Stimulated activated CD4-positive, alpha-beta T cell treated with anti-CD3 and anti-CD28 coated beads, Interleukin-4, amount 100 ng/mL, for 1 hour (primary cell): ENCODE data around the gene TP53TG5.

Source experiments
- DNase-seq: peaks from one replicate; pipeline ENCODE4 v3.0.0-alpha.2; 2020

Gene TP53TG5

GRCh38 chr20:45345104-45345936 is 32.8 kb downstream of the TP53TG5 start:
- no peak for DNase-seq

GRCh38 chr20:45344168-45344860 is 33.8 kb downstream of the TP53TG5 start:
- DNase-seq: no peak

GRCh38 chr20:45343532-45344167 is 34.5 kb downstream of the TP53TG5 start:
- DNase-seq: no peak

GRCh38 chr20:45342855-45343531 is 35.1 kb downstream of the TP53TG5 start:
- no peak for DNase-seq

- DNase-seq: no peak
These were observed 35.9 kb downstream of the TP53TG5 start for GRCh38 chr20:45341939-45342854.

- DNase-seq: no peak
These were observed 36.6 kb downstream of the TP53TG5 start for GRCh38 chr20:45341579-45341938.

GRCh38 chr20:45340951-45341350 is 37.2 kb downstream of the TP53TG5 start:
- DNase-seq: no peak

GRCh38 chr20:45340236-45340847 is 37.8 kb downstream of the TP53TG5 start:
- no peak for DNase-seq

- DNase-seq: no peak
These were observed 38.3 kb downstream of the TP53TG5 start for GRCh38 chr20:45339799-45340198.

GRCh38 chr20:45339084-45339483 is 39.0 kb downstream of the TP53TG5 start:
- DNase-seq: no peak

GRCh38 chr20:45338121-45339030 is 39.7 kb downstream of the TP53TG5 start:
- no peak for DNase-seq

- DNase-seq: no peak
These were observed 40.6 kb downstream of the TP53TG5 start for GRCh38 chr20:45337367-45338120.

- DNase-seq: no peak
These were observed 41.4 kb downstream of the TP53TG5 start for GRCh38 chr20:45336530-45337366.

GRCh38 chr20:45330476-45330875 is 47.6 kb downstream of the TP53TG5 start:
- no peak for DNase-seq

- no peak for DNase-seq
These were observed 48.4 kb downstream of the TP53TG5 start for GRCh38 chr20:45329497-45330319.

- DNase-seq: no peak
These were observed 49.7 kb downstream of the TP53TG5 start for GRCh38 chr20:45328451-45328850.

- no peak for DNase-seq
These were observed 52.8 kb downstream of the TP53TG5 start for GRCh38 chr20:45325371-45325770.

- DNase-seq: no peak
These were observed 54.4 kb downstream of the TP53TG5 start for GRCh38 chr20:45323731-45324130.
